ENCODE measurements around the gene GATM.
"Not testable (repeated sequence)": the region's sequence is repeated elsewhere in the genome, so short reads cannot be mapped to it uniquely, and the experiment has no call there.

Gene GATM

GRCh38 chr15:45387380-45388007 is 9.2 kb upstream of the GATM start:
- no peak for DNase-seq

DNA sequence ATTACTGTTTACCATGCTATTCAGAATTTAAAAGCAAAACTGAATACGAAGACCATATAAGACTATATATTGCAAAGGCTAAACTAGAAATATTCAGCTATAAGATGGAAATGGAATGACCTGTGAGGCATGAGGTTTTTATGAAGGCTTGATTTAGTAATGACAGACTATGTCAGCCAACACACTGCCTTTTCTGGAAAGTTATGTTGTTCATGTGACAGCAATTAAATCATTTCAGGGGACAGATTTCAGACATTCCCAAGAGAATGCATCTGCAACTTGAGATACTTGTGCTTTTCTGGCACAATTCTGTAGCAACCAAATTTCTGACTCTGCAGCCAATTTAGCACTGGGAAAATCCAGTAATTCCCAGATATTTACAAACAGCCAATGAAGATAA is 8.6 kb upstream of the GATM start:
- DNase-seq = no peak

- DNase-seq = no peak
These were observed 8.1 kb upstream of the GATM start for GRCh38 chr15:45386420-45386819.

DNA sequence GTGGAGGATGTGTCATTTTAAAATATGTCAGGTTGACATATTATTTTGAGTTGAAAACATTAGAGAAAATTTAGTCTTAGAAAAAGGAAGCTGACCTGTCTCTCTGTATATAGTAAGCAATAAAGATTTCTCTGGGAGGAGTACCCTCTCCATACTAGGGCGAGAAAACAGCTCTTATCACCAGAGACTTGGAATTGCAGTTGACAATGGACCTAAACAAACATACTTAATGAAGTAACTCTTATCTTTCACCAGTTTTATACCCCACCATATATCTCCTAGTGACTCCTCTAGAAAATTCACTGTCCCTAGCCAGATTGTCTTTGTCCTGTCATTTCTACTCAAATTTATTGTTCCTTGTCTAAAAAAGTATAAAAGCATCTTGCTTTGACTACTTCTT is 7.2 kb upstream of the GATM start:
- DNase-seq = no peak

GRCh38 chr15:45384700-45385099 is 6.4 kb upstream of the GATM start:
- DNase-seq = no peak

DNA sequence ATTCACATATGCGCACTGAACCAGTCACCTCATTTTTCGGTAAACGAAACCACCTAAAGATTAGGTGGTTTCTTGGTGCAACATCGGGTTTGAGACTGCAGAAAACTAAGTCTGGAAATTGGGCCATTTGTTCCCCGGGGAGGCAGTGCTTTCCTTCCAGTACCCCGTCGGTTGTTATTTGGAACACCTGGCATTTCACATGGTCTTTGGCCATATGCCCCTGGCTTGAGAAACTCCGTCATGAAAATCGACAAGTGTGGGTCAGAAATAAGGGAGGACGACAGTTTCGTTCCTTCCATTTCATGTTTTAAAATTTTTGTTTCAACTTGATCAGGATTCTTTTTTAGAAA is 544 bp upstream of the GATM start:
- no peak for DNase-seq

GRCh38 chr15:45377609-45378148 is 665 bp downstream of the GATM start:
- DNase-seq = no peak

DNA sequence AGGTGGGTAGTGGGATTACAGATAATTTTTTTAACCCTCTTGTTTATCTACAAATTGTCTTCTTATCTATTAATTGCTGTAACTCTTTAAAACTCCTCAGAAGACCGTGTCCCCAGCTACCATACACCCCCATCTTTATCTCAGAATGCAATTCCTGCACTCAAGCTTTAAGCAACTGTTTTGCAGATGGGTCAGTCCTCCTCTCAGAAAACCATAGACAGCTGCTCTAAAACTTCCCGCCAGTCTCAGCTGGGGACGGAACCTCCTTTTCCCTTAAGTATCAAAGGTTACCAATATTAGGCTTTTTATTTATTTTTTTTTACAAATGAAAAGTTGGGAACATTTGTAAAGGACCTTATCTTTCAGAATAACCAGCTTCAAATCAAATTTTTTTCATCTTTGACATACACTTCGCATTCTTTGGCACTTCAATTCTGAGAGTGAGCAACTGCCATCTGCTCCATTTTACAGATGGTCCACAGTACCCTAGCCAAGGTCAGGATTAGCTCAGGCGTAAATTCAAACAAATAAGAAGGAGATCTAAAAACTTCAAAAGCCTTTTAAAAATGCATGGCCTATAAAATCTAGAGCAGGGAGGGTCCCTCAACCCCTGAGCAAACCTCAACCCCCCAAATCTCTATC is 1.3 kb downstream of the GATM start:
- DNase-seq = no peak

DNA sequence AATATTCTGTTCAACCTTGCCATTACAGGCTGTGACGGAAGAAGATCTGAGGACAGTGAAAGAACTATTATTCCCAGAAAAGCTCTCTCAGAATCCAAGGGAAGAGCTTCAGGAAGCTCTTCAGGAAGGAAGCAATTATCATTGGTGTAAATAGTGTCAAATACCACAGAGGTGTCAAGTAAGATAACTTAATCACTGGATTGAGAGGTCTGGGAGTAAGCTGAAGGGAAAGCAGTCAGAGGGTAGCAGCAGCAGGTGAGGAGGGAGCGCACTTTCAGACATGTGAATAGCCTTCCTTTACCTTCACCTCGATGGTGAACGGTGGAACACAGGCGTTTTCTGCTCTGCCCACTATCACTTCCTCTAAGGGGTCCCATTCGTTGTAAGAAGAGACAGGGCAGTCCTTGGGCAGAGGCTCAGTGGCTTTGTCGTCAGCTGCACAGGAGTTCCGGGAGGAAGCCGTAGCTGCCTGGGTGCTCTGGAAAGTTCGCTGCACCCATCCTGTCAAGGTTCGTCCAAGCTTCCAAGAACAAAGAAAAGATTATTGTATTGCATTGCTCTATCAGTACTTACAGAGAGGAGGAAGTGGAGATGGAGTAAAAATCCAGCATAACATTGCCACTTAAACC is 1.9 kb downstream of the GATM start:
- DNase-seq = no peak

- no peak for DNase-seq
These were observed 2.5 kb downstream of the GATM start for GRCh38 chr15:45375836-45376235.

GRCh38 chr15:45373976-45374375 is 4.4 kb downstream of the GATM start:
- DNase-seq = no peak

DNA sequence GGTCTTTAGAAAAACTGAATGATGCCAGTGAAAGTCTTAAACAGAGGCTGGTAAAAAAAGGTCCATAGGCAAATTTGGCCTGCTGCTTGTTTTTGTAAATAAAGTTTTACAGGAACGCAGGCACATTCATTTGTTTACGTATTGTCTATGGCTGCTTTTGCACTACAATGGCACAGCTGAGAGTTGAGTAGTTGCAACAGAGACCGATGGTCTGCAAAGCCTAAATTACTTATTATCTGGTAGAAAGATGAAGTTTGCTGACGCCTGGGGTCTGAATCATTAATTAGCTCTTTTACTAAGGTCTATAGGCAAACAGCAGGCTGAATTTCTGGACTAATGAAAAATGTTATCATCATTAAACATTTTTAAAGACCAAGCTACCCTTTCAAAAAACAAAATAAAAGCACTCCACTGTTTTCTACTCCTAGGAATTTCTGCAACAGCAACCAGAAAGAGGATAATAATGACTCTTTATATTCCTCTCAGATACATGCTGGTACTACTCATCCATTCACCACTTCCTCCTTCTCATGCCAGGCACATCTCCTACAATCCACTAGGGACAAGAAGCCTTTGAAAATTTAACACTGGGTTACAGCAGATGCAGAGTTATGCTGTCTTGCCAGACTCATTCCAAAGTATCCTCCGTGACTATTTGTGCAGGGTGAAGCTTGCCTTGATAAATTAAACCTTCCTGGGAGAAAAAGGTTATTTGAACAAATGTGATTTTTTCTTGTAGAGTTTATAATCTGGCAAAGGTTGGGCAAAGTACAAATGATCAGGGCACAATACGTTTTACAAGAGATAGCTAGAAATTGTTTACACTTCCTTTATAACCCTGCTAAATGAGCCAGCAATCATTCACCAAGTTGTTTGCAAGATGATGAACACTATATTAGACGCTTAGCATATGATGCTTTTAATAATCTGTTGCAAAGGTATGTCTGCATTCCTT is 6.0 kb downstream of the GATM start:
- no peak for DNase-seq

GRCh38 chr15:45371546-45371945 is 6.8 kb downstream of the GATM start:
- DNase-seq = no peak

GRCh38 chr15:45370042-45370441 is 8.3 kb downstream of the GATM start:
- not testable (repeated sequence) for DNase-seq

GRCh38 chr15:45367222-45367621 is 11.1 kb downstream of the GATM start:
- not testable (repeated sequence) for DNase-seq

DNA sequence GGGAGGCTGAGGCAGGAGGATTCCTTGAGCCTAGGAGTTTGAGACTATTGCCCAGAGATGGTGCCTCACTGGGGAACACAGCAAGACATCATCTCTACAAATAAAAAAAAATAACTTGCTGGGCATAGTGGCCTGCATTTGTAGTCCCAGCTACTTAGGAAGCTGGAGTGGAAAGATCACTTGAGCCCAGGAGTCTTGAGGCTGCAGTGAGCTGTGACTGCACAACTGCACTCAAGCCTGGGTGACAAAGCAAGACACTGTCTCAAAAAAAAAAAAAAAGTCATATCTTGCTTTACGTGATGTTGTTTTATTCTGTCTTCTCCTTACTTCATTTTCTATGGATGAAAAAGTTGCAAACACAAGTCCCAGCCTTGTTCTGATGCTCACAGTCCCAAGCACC is 14.1 kb downstream of the GATM start:
- DNase-seq = no peak

DNA sequence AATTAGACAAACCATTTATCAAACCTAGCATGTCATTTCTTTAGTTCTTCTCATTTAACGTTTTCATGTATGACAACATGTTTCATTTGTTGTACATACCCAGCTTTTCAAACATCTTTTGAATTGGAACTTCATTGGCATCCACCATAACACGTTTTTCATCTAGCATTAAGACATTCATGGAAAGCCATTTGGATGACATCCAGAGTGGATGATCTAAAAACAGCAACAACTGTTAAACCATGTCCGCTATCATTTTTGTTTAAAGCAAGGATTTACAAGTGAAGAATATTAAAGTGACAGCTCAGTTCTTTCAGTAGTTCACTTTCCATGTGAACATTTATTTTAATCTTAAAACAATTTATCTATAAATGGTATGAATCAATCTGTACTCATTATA is 14.5 kb downstream of the GATM start:
- DNase-seq = no peak

DNA sequence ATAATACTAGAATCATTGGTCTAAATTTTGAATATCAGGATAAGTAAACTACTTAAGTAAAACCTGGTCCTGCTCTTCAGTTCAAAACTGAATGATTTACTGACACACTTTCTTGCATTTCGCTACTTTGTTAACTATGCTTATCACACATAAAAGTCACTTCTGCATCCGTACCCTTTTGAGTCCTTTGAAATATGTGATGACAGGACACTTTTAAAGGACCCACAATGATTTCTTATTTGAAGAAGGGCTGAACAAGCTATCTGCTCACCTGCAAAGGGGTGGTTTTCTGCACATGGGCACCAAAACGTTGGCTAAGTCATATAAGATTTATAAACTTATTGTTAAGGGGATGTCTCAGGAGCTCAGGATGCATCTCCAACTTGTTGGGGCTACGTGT is 15.0 kb downstream of the GATM start:
- no peak for DNase-seq

DNA sequence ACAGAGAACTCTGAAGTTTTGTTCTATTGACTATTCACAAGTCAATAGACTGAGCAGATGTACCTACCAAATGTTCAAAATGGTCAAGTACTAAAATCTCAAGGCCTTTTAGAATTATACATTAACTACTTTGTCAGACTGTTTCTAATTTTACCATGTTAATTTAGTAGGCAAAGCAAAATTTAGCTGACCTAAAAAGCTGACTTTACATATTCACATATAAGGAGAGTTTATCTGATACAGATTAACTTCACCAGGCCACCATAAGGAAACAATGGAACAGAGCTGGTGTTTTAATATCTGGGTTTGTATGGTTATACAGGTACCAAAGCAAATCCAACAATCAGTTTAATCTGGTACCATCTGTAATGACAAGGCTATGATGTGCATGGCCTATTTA is 15.9 kb downstream of the GATM start:
- DNase-seq = no peak

GRCh38 chr15:45361878-45362277 is 16.5 kb downstream of the GATM start:
- DNase-seq = no peak

- DNase-seq = no peak
These were observed 22.5 kb downstream of the GATM start for GRCh38 chr15:45355860-45356259.

- no peak for DNase-seq
These were observed 23.6 kb downstream of the GATM start for GRCh38 chr15:45354711-45355110.

DNA sequence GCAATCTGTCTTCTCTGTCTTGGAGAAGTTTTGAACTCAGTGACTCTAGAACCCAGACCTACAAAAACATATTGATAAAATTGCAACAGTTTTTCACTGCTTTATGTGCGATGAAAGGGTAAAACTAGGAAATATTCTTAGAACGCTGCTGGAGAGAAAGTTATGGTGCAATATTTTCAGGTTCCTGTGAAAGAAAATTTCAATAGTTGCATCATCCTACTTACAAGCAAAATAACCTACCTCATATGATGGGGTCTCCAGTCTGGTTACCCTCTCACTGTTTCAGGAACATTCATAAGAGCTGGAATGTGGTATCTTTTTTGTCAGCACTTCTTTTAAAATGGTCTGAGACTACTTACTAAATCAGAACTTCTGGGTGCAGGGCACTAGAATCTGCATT is 27.1 kb downstream of the GATM start:
- DNase-seq = no peak

Measured in NCI-H1092 (cell line).